Endodermal cell (in vitro differentiated cells): ENCODE measurements around the gene BTD. TPM values are rescaled to one million over a fixed set of nuclear protein-coding genes. Genes with fewer than 3 reads are reported as not detected.

ENCODE experiments used
- DNase-seq: peaks from one replicate; pipeline ENCODE4 v3.0.0-alpha.2; 2017
- H3K27ac ChIP-seq: 2 replicates; pipeline ENCODE4 v1.5.1; 2013; ENCODE audit warnings: mild to moderate bottlenecking, low read depth, low read length, moderate library complexity
- H3K27me3 ChIP-seq: 2 replicates; pipeline ENCODE4 v1.6.1; 2013; ENCODE audit warnings: mild to moderate bottlenecking, low read length, moderate library complexity; ENCODE audit not compliant: insufficient read depth, control insufficient read depth, poor library complexity, severe bottlenecking
- H3K36me3 ChIP-seq: 2 replicates; pipeline ENCODE4 v1.7.0; 2013; ENCODE audit warnings: mild to moderate bottlenecking, low read length, moderate library complexity; ENCODE audit not compliant: control insufficient read depth, insufficient read depth
- H3K4me1 ChIP-seq: one replicate; pipeline ENCODE4 v1.7.0; 2013; ENCODE audit warnings: low read length; ENCODE audit not compliant: control insufficient read depth, insufficient read depth
- H3K4me3 ChIP-seq: 2 replicates; pipeline ENCODE4 v1.5.1; 2013; ENCODE audit warnings: mild to moderate bottlenecking, low read length, moderate library complexity
- H3K9ac ChIP-seq: 2 replicates; pipeline ENCODE4 v1.6.1; 2013; ENCODE audit warnings: mild to moderate bottlenecking, low read length, moderate library complexity; ENCODE audit not compliant: poor library complexity, severe bottlenecking; ENCODE audit errors: extremely low read depth
- H3K9me3 ChIP-seq: 2 replicates; pipeline ENCODE4 v1.6.1; 2013; ENCODE audit warnings: mild to moderate bottlenecking, low read length, moderate library complexity; ENCODE audit not compliant: control insufficient read depth
- H3K27ac Mint-ChIP-seq: 2 replicates; pipeline ENCODE4 v1.8.0; 2020; ENCODE audit warnings: mixed read lengths
- H3K27me3 Mint-ChIP-seq: 2 replicates; pipeline ENCODE4 v1.8.0; 2021; ENCODE audit warnings: mild to moderate bottlenecking, mixed read lengths; ENCODE audit not compliant: insufficient read depth
- H3K36me3 Mint-ChIP-seq: 2 replicates; pipeline ENCODE4 v1.8.0; 2020; ENCODE audit warnings: low read depth, mixed read lengths
- H3K4me1 Mint-ChIP-seq: 2 replicates; pipeline ENCODE4 v1.8.0; 2020; ENCODE audit warnings: mixed read lengths
- H3K4me3 Mint-ChIP-seq: 2 replicates; pipeline ENCODE4 v1.8.0; 2020; ENCODE audit warnings: mild to moderate bottlenecking, moderate library complexity, mixed read lengths
- H3K9me3 Mint-ChIP-seq: 2 replicates; pipeline ENCODE4 v1.8.0; 2020; ENCODE audit warnings: mild to moderate bottlenecking, mixed read lengths
- CTCF ChIP-seq: fragments of 200-600 bp; sonication (generic); conservative IDR thresholded peaks from 2 replicates; pipeline ENCODE4 v1.5.0; 2021; ENCODE audit warnings: antibody characterized with exemption, mild to moderate bottlenecking
- WGBS, 2 experiments: methylation state at CpG; one replicate each; pipeline versions ENCODE4 v1.1.5 to v1.1.7; 2013; ENCODE audit warnings: missing lambda C conversion rate in 2 of 2, mixed read lengths in 1 of 2; ENCODE audit not compliant: insufficient coverage in 1 of 2, insufficient read length in 1 of 2; 5-methylcytosine and 5-hydroxymethylcytosine counted together
- total RNA-seq, 2 donors: library from RNA; stranded (reverse); fragmentation: NEBNext Ultra II Directional in 1 of 2; extraction: Animal tissue kit (Norgen Biotek cat#: 25700) in 1 of 2; gene quantifications; 2 replicates in 1 of 2; 3 replicates in 1 of 2; pipeline ENCODE4 v1.2.1, GENCODE V29; 2021

The BTD gene
- total RNA-seq, 2 donors from 2014 or later = 25.7 to 27.8 TPM

GRCh38 chr3:15649341-15649740 lies 47.8 kb downstream of the BTD start:
- peaks cover 16% of the 10 kb centered on the region for H3K36me3 Mint-ChIP-seq
- TF ChIP-seq CTCF = no peak
- H3K9me3 Mint-ChIP-seq = no peaks in the 10 kb centered on the region
- H3K27ac Mint-ChIP-seq = no peak overlapping the region
- H3K4me1 Mint-ChIP-seq = no peaks in the 10 kb centered on the region
- Histone ChIP-seq H3K36me3 (peaks cover 5% of the 10 kb centered on the region), H3K9ac (no peak overlapping the region), H3K4me3 (no peak overlapping the region), H3K27ac (no peak overlapping the region), H3K4me1 (no peaks in the 10 kb centered on the region), H3K9me3 (no peaks in the 10 kb centered on the region), H3K27me3 (no peaks in the 10 kb centered on the region)
- no peak for DNase-seq
- no peak overlapping the region for H3K4me3 Mint-ChIP-seq
- H3K27me3 Mint-ChIP-seq = no peaks in the 10 kb centered on the region
- WGBS, 2 experiments = 95 to 100% methylated on average over 3 of the region's 3 CpGs

GRCh38 chr3:15649858-15650257 lies 48.3 kb downstream of the BTD start:
- Mint-ChIP-seq H3K36me3 (peaks cover 12% of the 10 kb centered on the region), H3K27me3 (no peaks in the 10 kb centered on the region)
- H3K27ac ChIP-seq = no peak overlapping the region

GRCh38 chr3:15651396-15651795 lies 49.9 kb downstream of the BTD start:
- H3K27ac ChIP-seq = no peak overlapping the region
- H3K9ac ChIP-seq = no peak overlapping the region
- DNase-seq = no peak
- H3K27me3 ChIP-seq = no peaks in the 10 kb centered on the region
- H3K4me1 Mint-ChIP-seq = no peaks in the 10 kb centered on the region
- no peaks in the 10 kb centered on the region for H3K27me3 Mint-ChIP-seq
- H3K36me3 ChIP-seq = no peaks in the 10 kb centered on the region
- H3K4me3 Mint-ChIP-seq = no peak overlapping the region
- H3K9me3 ChIP-seq = peaks cover 5% of the 10 kb centered on the region
- no peaks in the 10 kb centered on the region for H3K4me1 ChIP-seq
- H3K27ac Mint-ChIP-seq = no peak overlapping the region
- TF ChIP-seq CTCF = no peak
- H3K4me3 ChIP-seq = no peak overlapping the region
- peaks cover 10% of the 10 kb centered on the region for H3K9me3 Mint-ChIP-seq
- peaks cover 3% of the 10 kb centered on the region for H3K36me3 Mint-ChIP-seq
- WGBS, 2 experiments = 91 to 100% methylated on average over 2 to 8 of the region's 8 CpGs

More at GRCh38 chr3:15649858-15650257, 48.3 kb downstream of the BTD start:
- TF ChIP-seq CTCF = no peak
- no peak for DNase-seq
- no peak overlapping the region for H3K4me3 Mint-ChIP-seq
- no peak overlapping the region for H3K27ac Mint-ChIP-seq
- 94 to 100% methylated on average over 3 to 5 of the region's 5 CpGs for WGBS, 2 experiments
- Histone ChIP-seq H3K36me3 (peaks cover under 1% of the 10 kb centered on the region), H3K4me3 (no peak overlapping the region), H3K9me3 (no peaks in the 10 kb centered on the region), H3K27me3 (no peaks in the 10 kb centered on the region), H3K9ac (no peak overlapping the region), H3K4me1 (no peaks in the 10 kb centered on the region)
- H3K4me1 Mint-ChIP-seq = no peaks in the 10 kb centered on the region
- H3K9me3 Mint-ChIP-seq = peaks cover under 1% of the 10 kb centered on the region
